Calu3 (cell line): ENCODE data around the gene EYS. TPM values are rescaled to one million over a fixed set of nuclear protein-coding genes. Genes with fewer than 3 reads are reported as not detected.

Experiments used
- BruUV-seq: library from RNA; stranded (reverse); fragments of 400-500 nt; replicated peaks from 2 replicates; lab custom pipeline; 2021; lab: Mats Ljungman, UMichigan
- CTCF ChIA-PET: fragments of 300-600 bp; sonication (Branson Sonifier 250); formaldehyde crosslinking; loops from one replicate; lab custom pipeline; 2022; ENCODE audit warnings: antibody characterized with exemption; lab: Charles Lee
- DNase-seq: peaks from one replicate; pipeline ENCODE4 v3.0.0; 2022
- H3K27ac Mint-ChIP-seq: one replicate; pipeline ENCODE4 v1.8.0; 2022; ENCODE audit warnings: mixed read lengths; ENCODE audit not compliant: unreplicated experiment
- H3K27me3 Mint-ChIP-seq: one replicate; pipeline ENCODE4 v1.8.0; 2022; ENCODE audit warnings: mixed read lengths; ENCODE audit not compliant: unreplicated experiment
- H3K36me3 Mint-ChIP-seq: one replicate; pipeline ENCODE4 v1.8.0; 2022; ENCODE audit warnings: mild to moderate bottlenecking, moderate library complexity, mixed read lengths; ENCODE audit not compliant: insufficient read depth, unreplicated experiment
- H3K4me1 Mint-ChIP-seq: one replicate; pipeline ENCODE4 v1.8.0; 2022; ENCODE audit warnings: mild to moderate bottlenecking, low read depth, mixed read lengths; ENCODE audit not compliant: unreplicated experiment
- H3K4me3 Mint-ChIP-seq: one replicate; pipeline ENCODE4 v1.8.0; 2022; ENCODE audit warnings: mild to moderate bottlenecking, low read depth, moderate library complexity, mixed read lengths; ENCODE audit not compliant: unreplicated experiment
- H3K9me3 Mint-ChIP-seq: one replicate; pipeline ENCODE4 v1.8.0; 2022; ENCODE audit warnings: low read depth, mixed read lengths; ENCODE audit not compliant: unreplicated experiment
- CTCF ChIP-seq: fragments of 200-600 bp; IDR thresholded peaks from one replicate; pipeline ENCODE4 v1.8.0; 2022; ENCODE audit warnings: antibody characterized with exemption; ENCODE audit not compliant: unreplicated experiment
- intact Hi-C: fragments of 100-400 bp; cut with micrococcal nuclease; formaldehyde crosslinking; loops from one replicate; pipeline ENCODE4 v1.10.0; 2022; ENCODE audit not compliant: unreplicated experiment
- total RNA-seq: library from RNA; stranded (reverse); gene quantifications from 2 replicates; pipeline ENCODE4 v1.2.3, GENCODE V29; 2022

The EYS gene
- total RNA-seq, 1 experiment from 2014 or later, result not detected

DNA sequence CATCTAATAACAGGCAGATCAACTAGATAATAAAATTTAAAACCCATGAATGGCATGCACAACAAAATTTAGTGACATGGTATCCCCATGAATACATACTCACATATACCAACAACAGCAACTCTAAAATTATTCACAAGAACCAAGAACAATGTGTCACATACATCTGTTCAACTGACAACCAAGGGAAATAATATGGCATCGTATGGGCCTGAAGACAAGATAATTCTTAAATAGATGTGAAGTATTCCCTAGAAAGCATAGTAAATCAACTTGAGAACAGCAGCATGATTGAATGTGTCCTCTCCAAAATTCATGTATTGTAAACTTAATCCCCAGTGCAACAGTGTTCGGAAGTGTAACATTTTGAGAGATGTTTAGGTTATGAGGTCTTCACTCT, 635.5 kb downstream of the EYS start:
- intact Hi-C loops, result no loop called here
- no peaks in the 10 kb centered on the region for H3K27me3 Mint-ChIP-seq
- CTCF ChIA-PET, result no interaction called here
- H3K4me3 Mint-ChIP-seq, result no peak overlapping the region
- BruUV-seq, result no TSS peak
- no peak overlapping the region for H3K27ac Mint-ChIP-seq
- no peaks in the 10 kb centered on the region for H3K36me3 Mint-ChIP-seq
- no peak for TF ChIP-seq CTCF
- DNase-seq, result no peak
- H3K4me1 Mint-ChIP-seq, result no peaks in the 10 kb centered on the region
- peaks cover 31% of the 10 kb centered on the region for H3K9me3 Mint-ChIP-seq

DNA sequence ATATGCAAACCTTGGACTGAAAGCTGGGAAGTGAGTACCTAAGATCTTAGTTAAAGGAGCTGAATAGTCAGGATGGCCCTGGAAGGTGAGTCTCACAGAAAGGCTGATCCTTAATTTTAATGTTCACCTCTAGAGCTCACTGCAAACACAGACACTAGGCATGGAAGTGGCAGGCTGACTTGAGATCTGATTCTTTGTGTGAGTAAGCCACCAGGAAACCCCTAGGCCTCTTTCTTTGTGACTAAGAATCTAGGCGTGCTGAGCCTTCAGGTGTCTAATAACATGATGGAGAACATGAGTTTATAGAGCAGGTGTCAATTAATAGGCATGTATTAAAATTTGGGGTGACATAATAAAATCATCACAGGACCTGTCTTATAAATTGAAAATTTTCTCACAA, 642.2 kb downstream of the EYS start:
- Mint-ChIP-seq H3K4me3 (no peak overlapping the region), H3K27ac (no peak overlapping the region), H3K27me3 (no peaks in the 10 kb centered on the region), H3K36me3 (no peaks in the 10 kb centered on the region), H3K4me1 (no peaks in the 10 kb centered on the region), H3K9me3 (peaks cover 28% of the 10 kb centered on the region)
- BruUV-seq, result no TSS peak
- intact Hi-C loops, result no loop called here
- DNase-seq, result no peak
- CTCF ChIA-PET, result no interaction called here
- no peak for TF ChIP-seq CTCF

DNA sequence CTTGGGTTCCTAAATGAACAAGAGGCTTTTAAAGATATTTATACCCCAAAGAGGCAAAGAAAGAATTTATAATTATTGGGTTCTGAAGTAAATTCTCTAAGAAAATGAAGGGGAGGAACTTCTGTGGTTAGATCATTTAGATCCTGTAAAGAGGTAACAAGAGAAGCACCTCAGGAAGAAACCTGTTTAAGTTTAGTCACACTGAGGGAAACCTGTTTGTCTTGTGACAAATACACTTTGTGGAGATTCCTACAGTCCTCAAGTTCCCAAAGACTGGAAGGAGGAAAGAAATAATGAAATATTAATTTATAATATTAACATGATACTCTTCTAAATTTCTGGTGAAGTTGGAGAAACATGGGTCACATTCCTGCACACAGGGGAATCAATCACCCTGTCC, 647.5 kb downstream of the EYS start:
- Mint-ChIP-seq H3K4me3 (no peak overlapping the region), H3K4me1 (no peaks in the 10 kb centered on the region), H3K36me3 (no peaks in the 10 kb centered on the region), H3K27me3 (no peaks in the 10 kb centered on the region), H3K27ac (no peak overlapping the region), H3K9me3 (peaks cover 10% of the 10 kb centered on the region)
- CTCF ChIA-PET, result interaction anchor here (0.7 kb wide), 1 partner anchor 235 kb away, joined by 3 read pairs; no protein-coding TSS in a partner anchor
- no peak for TF ChIP-seq CTCF
- no peak for DNase-seq
- BruUV-seq, result no TSS peak
- intact Hi-C loops, result no loop called here

DNA sequence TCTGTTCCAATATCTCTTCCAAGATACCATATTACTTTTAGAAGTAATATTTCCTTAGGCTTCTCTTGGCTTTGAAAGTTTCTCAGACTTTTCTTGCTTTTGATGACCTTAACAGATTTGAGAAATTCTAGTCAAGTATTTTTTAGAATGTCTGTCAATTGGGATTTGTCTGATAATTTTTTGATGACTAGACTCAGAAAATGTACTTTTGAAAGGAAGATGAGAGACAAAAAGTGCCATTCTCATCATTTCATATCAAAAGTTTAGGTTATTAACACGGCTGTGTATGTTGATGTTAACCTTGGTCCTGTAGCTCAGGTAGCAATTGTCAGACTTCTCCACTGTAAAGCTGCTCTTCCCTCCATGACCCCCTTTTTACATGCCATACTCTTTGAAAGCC, 651.5 kb downstream of the EYS start:
- H3K4me1 Mint-ChIP-seq, result no peaks in the 10 kb centered on the region

More for the DNA sequence above, 651.5 kb downstream of the EYS start:
- no peak overlapping the region for H3K4me3 Mint-ChIP-seq
- H3K36me3 Mint-ChIP-seq, result no peaks in the 10 kb centered on the region
- DNase-seq, result no peak
- CTCF ChIA-PET, result no interaction called here
- intact Hi-C loops, result no loop called here
- no peak for TF ChIP-seq CTCF
- peaks cover 2% of the 10 kb centered on the region for H3K9me3 Mint-ChIP-seq
- no peaks in the 10 kb centered on the region for H3K27me3 Mint-ChIP-seq
- no TSS peak for BruUV-seq
- no peak overlapping the region for H3K27ac Mint-ChIP-seq
